DOHH2 (cell line): ENCODE results near the gene LY6G6F.

Experiments used
- H3F3A ChIP-seq: fragments of 200-600 bp; sonication (generic), shearing (Covaris generic); 2 replicates; pipeline ENCODE4 v1.6.0; 2016; ENCODE audit warnings: antibody characterized with exemption, mild to moderate bottlenecking; ENCODE audit not compliant: control insufficient read depth, insufficient read depth
- H3K27ac ChIP-seq: fragments of 200-600 bp; sonication (generic); 2 replicates; pipeline ENCODE4 v1.5.1; 2014; ENCODE audit warnings: low read depth, mild to moderate bottlenecking, low read length, moderate library complexity
- H3K27me3 ChIP-seq: fragments of 200-600 bp; sonication (generic); 2 replicates; pipeline ENCODE4 v1.6.1; 2014; ENCODE audit warnings: mild to moderate bottlenecking, low read length, mixed read lengths; ENCODE audit not compliant: control insufficient read depth
- H3K36me3 ChIP-seq: fragments of 200-600 bp; sonication (generic); 2 replicates; pipeline ENCODE4 v1.6.1; 2014; ENCODE audit warnings: mild to moderate bottlenecking, low read length, moderate library complexity, mixed read lengths; ENCODE audit not compliant: control insufficient read depth
- H3K4me1 ChIP-seq: fragments of 200-600 bp; sonication (generic); 2 replicates; pipeline ENCODE4 v1.6.1; 2014; ENCODE audit warnings: mild to moderate bottlenecking, low read length, mixed read lengths; ENCODE audit not compliant: control insufficient read depth
- H3K4me2 ChIP-seq: fragments of 200-600 bp; sonication (generic); 2 replicates; pipeline ENCODE4 v1.6.0; 2014; ENCODE audit warnings: mild to moderate bottlenecking, low read length, moderate library complexity
- H3K4me3 ChIP-seq: fragments of 200-600 bp; sonication (generic); 2 replicates; pipeline ENCODE4 v1.5.1; 2014; ENCODE audit warnings: mild to moderate bottlenecking, low read length, mixed read lengths
- H3K79me2 ChIP-seq: fragments of 200-600 bp; sonication (generic); 2 replicates; pipeline ENCODE4 v1.6.1; 2014; ENCODE audit warnings: mild to moderate bottlenecking, low read length, mixed read lengths; ENCODE audit not compliant: control insufficient read depth
- H3K9me2 ChIP-seq: fragments of 200-600 bp; sonication (generic); replicated peaks from 2 replicates; pipeline ENCODE4 v1.6.1; 2014; ENCODE audit warnings: mild to moderate bottlenecking, low read length, mixed read lengths; ENCODE audit not compliant: control insufficient read depth
- H3K9me3 ChIP-seq: fragments of 200-600 bp; sonication (generic); 2 replicates; pipeline ENCODE4 v1.6.1; 2014; ENCODE audit warnings: antibody characterized with exemption, low read length, mixed read lengths; ENCODE audit not compliant: control insufficient read depth, insufficient read depth
- H4K20me1 ChIP-seq: fragments of 200-600 bp; sonication (generic); 2 replicates; pipeline ENCODE4 v1.6.0; 2014; ENCODE audit warnings: low read depth, mild to moderate bottlenecking, antibody characterized with exemption, low read length, moderate library complexity; ENCODE audit not compliant: control insufficient read depth, insufficient read depth
- EZH2phosphoT487 ChIP-seq: fragments of 200-600 bp; sonication (generic); IDR thresholded peaks from 2 replicates; pipeline ENCODE4 v1.6.1; 2017; ENCODE audit warnings: borderline replicate concordance, mild to moderate bottlenecking, antibody characterized with exemption, low read length, moderate library complexity, mixed read lengths
- TF ChIP-seq, protein P1 (sequence below): fragments of 200-600 bp; sonication (generic); IDR thresholded peaks from one replicate; pipeline ENCODE4 v1.5.1; 2014; ENCODE audit warnings: antibody characterized with exemption, mild to moderate bottlenecking, low read depth, low read length; ENCODE audit not compliant: poor library complexity, severe bottlenecking

The LY6G6F gene

GRCh38 chr6:31719001-31719400 is 12.3 kb downstream of the LY6G6F start:
- Histone ChIP-seq H3K4me2 (no peak overlapping the region), H3F3A (no peaks in the 10 kb centered on the region), H4K20me1 (no peaks in the 10 kb centered on the region), H3K79me2 (no peaks in the 10 kb centered on the region), H3K4me3 (no peak overlapping the region), H3K4me1 (no peaks in the 10 kb centered on the region), H3K9me3 (no peaks in the 10 kb centered on the region), H3K9me2 (no peaks in the 10 kb centered on the region), H3K36me3 (no peaks in the 10 kb centered on the region), H3K27ac (no peak overlapping the region), H3K27me3 (peaks cover 19% of the 10 kb centered on the region)
- no peak for TF ChIP-seq EZH2phosphoT487
- TF ChIP-seq, protein P1, sequence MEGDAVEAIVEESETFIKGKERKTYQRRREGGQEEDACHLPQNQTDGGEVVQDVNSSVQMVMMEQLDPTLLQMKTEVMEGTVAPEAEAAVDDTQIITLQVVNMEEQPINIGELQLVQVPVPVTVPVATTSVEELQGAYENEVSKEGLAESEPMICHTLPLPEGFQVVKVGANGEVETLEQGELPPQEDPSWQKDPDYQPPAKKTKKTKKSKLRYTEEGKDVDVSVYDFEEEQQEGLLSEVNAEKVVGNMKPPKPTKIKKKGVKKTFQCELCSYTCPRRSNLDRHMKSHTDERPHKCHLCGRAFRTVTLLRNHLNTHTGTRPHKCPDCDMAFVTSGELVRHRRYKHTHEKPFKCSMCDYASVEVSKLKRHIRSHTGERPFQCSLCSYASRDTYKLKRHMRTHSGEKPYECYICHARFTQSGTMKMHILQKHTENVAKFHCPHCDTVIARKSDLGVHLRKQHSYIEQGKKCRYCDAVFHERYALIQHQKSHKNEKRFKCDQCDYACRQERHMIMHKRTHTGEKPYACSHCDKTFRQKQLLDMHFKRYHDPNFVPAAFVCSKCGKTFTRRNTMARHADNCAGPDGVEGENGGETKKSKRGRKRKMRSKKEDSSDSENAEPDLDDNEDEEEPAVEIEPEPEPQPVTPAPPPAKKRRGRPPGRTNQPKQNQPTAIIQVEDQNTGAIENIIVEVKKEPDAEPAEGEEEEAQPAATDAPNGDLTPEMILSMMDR, result no peak

GRCh38 chr6:31720196-31720770 is 13.6 kb downstream of the LY6G6F start:
- no peaks in the 10 kb centered on the region for H3K79me2 ChIP-seq
- no peaks in the 10 kb centered on the region for H3K9me3 ChIP-seq
- no peak overlapping the region for H3K4me3 ChIP-seq
- H3K4me2 ChIP-seq, result no peak overlapping the region
- peaks cover 10% of the 10 kb centered on the region; the same call in 1 of the 2 replicates for H3K27me3 ChIP-seq
- H3K36me3 ChIP-seq, result no peaks in the 10 kb centered on the region
- H3F3A ChIP-seq, result no peaks in the 10 kb centered on the region
- no peaks in the 10 kb centered on the region for H4K20me1 ChIP-seq
- TF ChIP-seq, protein P1, result no peak
- TF ChIP-seq EZH2phosphoT487, result no peak
- no peak overlapping the region for H3K27ac ChIP-seq
- H3K9me2 ChIP-seq, result no peaks in the 10 kb centered on the region
- no peaks in the 10 kb centered on the region for H3K4me1 ChIP-seq

DNA sequence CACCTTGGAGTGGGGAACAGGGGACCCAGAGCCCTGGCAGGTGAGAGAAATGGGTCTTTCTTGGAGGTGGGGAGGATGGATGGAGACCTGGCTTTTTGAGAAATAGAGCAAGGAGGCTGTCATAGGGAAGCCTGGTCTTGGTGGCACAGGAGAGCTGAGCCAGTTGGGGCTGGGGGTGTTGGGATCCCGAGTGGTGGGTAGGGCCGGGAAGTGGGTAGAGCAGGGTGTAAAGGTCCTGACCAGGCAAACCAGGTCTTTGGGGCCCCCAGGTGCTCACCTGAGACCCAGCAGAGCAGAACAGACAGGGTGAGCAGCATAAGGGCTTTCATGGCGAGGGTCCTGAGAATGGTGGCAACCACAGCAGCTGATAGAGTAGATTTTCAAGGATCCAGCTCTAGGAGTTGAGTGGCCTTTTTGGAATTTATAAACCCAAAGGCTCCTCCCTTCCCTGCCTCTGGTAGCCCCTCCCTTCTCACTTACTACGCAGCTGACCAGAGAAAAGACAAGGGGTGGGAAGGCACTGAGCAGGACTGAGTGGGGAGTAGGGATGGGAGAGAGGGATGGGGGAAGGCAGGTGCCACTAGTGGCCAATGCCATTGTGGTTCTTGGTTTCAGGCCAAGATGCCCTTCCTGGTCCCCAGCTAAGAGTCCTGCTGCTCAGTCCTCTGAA is 14.8 kb downstream of the LY6G6F start, which contains the start of gene LY6G6C:
Gene LY6G6C, minus strand, starts transcription at position 396 of the 670 bp plus-strand sequence. Its CDS starts 67 bp downstream, at position 329.
- H3K9me2 ChIP-seq, result no peaks in the 10 kb centered on the region
- no peaks in the 10 kb centered on the region for H4K20me1 ChIP-seq
- H3K79me2 ChIP-seq, result no peaks in the 10 kb centered on the region
- H3K9me3 ChIP-seq, result no peaks in the 10 kb centered on the region
- H3K4me1 ChIP-seq, result no peaks in the 10 kb centered on the region
- no peaks in the 10 kb centered on the region for H3F3A ChIP-seq
- H3K36me3 ChIP-seq, result peaks cover 3% of the 10 kb centered on the region
- H3K27me3 ChIP-seq, result peaks cover 10% of the 10 kb centered on the region; the same call in 1 of the 2 replicates
- no peak within 1 kb of the TSS for H3K4me3 ChIP-seq
- no peak within 1 kb of the TSS for H3K27ac ChIP-seq
- no peak for TF ChIP-seq EZH2phosphoT487
- TF ChIP-seq, protein P1, result no peak
- H3K4me2 ChIP-seq, result no peak within 1 kb of the TSS
